CD4-positive, alpha-beta T cell (primary cell): ENCODE data around the gene HIF1AN. TPM values are rescaled to one million over a fixed set of nuclear protein-coding genes. Genes with fewer than 3 reads are reported as not detected.

ENCODE experiments used
- ATAC-seq: fragments of 200-7000 bp; cut with Tn5 transposase; one replicate; pipeline ENCODE4 v1.10.0; 2022; ENCODE audit warnings: mild to moderate bottlenecking; ENCODE audit not compliant: poor library complexity
- CTCF ChIA-PET: fragments of 350-600 bp; sonication (Branson Sonifier 250); formaldehyde crosslinking; loops from one replicate; lab custom pipeline; 2021; ENCODE audit warnings: antibody characterized with exemption, inconsistent platforms; lab: Charles Lee
- POLR2A ChIA-PET: fragments of 350-600 bp; sonication (Branson Sonifier 250); formaldehyde crosslinking; loops from one replicate; lab custom pipeline; 2021; ENCODE audit warnings: antibody characterized with exemption, inconsistent platforms; lab: Charles Lee
- DNase-seq, 14 experiments: peaks; one replicate each; pipeline ENCODE4 v3.0.0-alpha.2; 2013 to 2020; ENCODE audit warnings: mixed read lengths in 2 of 14
- H3K27ac ChIP-seq, 2 donors: one replicate each; pipeline versions ENCODE4 v1.5.1 to v1.7.0; 2013; ENCODE audit warnings: low read length in 2 of 2, low read depth in 1 of 2, mild to moderate bottlenecking in 1 of 2
- H3K27me3 ChIP-seq, 2 experiments: 1 replicate in 1 of 2; 2 replicates in 1 of 2; pipeline versions ENCODE4 v1.6.1 to v1.7.0; 2013; ENCODE audit warnings: low read length in 2 of 2, control low read depth in 1 of 2, mild to moderate bottlenecking in 1 of 2, moderate library complexity in 1 of 2; ENCODE audit not compliant: insufficient read depth in 2 of 2, control insufficient read depth in 1 of 2
- H3K36me3 ChIP-seq: one replicate; pipeline ENCODE4 v1.6.1; 2013; ENCODE audit warnings: low read length, control low read depth; ENCODE audit not compliant: insufficient read depth
- H3K4me1 ChIP-seq: one replicate; pipeline ENCODE4 v1.6.1; 2013; ENCODE audit warnings: low read length, control low read depth; ENCODE audit not compliant: insufficient read depth
- H3K4me3 ChIP-seq: one replicate; pipeline ENCODE4 v1.5.1; 2013; ENCODE audit warnings: mild to moderate bottlenecking, low read length, moderate library complexity
- H3K9me3 ChIP-seq, 2 experiments: 1 replicate in 1 of 2; 2 replicates in 1 of 2; pipeline versions ENCODE4 v1.6.1 to v1.7.0; 2013; ENCODE audit warnings: low read length in 2 of 2, mild to moderate bottlenecking in 2 of 2, control low read depth in 1 of 2, moderate library complexity in 1 of 2; ENCODE audit not compliant: control insufficient read depth in 1 of 2, insufficient read depth in 1 of 2
- H3K27ac Mint-ChIP-seq: one replicate; pipeline ENCODE4 v1.8.0; 2020; ENCODE audit warnings: mixed read lengths
- H3K27me3 Mint-ChIP-seq: one replicate; pipeline ENCODE4 v1.8.0; 2021; ENCODE audit warnings: mixed read lengths
- H3K36me3 Mint-ChIP-seq: one replicate; pipeline ENCODE4 v1.8.0; 2021; ENCODE audit warnings: low read depth, mixed read lengths
- H3K4me1 Mint-ChIP-seq: one replicate; pipeline ENCODE4 v1.8.0; 2021; ENCODE audit warnings: low read depth, mixed read lengths
- H3K4me3 Mint-ChIP-seq: one replicate; pipeline ENCODE4 v1.8.0; 2020; ENCODE audit warnings: mild to moderate bottlenecking, mixed read lengths
- H3K9me3 Mint-ChIP-seq: one replicate; pipeline ENCODE4 v1.8.0; 2020; ENCODE audit warnings: mixed read lengths
- intact Hi-C, 2 experiments: fragments of 100-400 bp; cut with DNase I in 1 of 2; cut with micrococcal nuclease in 1 of 2; formaldehyde crosslinking; loops; one replicate each; pipeline versions ENCODE4 v1.15.1 to v1.9.0; 2023 to 2025; cut with DNase I, micrococcal nuclease
- total RNA-seq, 174 experiments: library from RNA in 2 of 174; stranded (reverse) in 2 of 174; gene quantifications; one replicate each; pipeline ENCODE4 v1.2.3 and lab custom pipeline; 2021 to 2026
- TF ChIP-seq, protein P1 (sequence below): fragments of 200-600 bp; IDR thresholded peaks from one replicate; pipeline ENCODE4 v1.8.0; 2022; ENCODE audit warnings: antibody characterized with exemption, mild to moderate bottlenecking

The HIF1AN gene
- total RNA-seq, 2 experiments from 2014 or later = 29.7 to 30.5 TPM

GRCh38 chr10:100535338-100535714, 417 bp upstream of the HIF1AN start:
- no peaks in the 10 kb centered on the region for H3K9me3 ChIP-seq
- H3K4me3 Mint-ChIP-seq = no peak overlapping the region
- H3K27me3 ChIP-seq = no peaks in the 10 kb centered on the region
- ChIA-PET POLR2A (interaction anchor here (0.9 to 2.1 kb wide), 12 partner anchors 9 to 803 kb away, joined by 3 to 25 read pairs (median 6); partner anchors contain the start of genes COX15 and CUTC), CTCF (interaction anchor here (0.6 to 2.8 kb wide), 18 partner anchors 8 to 507 kb away, joined by 3 to 19 read pairs (median 6); partner anchors contain the start of genes PDZD7, SFXN3 and SLF2)
- no peaks in the 10 kb centered on the region for H3K9me3 Mint-ChIP-seq
- DNase-seq = no peak
- H3K4me1 ChIP-seq = peaks cover 20% of the 10 kb centered on the region
- TF ChIP-seq, protein P1, sequence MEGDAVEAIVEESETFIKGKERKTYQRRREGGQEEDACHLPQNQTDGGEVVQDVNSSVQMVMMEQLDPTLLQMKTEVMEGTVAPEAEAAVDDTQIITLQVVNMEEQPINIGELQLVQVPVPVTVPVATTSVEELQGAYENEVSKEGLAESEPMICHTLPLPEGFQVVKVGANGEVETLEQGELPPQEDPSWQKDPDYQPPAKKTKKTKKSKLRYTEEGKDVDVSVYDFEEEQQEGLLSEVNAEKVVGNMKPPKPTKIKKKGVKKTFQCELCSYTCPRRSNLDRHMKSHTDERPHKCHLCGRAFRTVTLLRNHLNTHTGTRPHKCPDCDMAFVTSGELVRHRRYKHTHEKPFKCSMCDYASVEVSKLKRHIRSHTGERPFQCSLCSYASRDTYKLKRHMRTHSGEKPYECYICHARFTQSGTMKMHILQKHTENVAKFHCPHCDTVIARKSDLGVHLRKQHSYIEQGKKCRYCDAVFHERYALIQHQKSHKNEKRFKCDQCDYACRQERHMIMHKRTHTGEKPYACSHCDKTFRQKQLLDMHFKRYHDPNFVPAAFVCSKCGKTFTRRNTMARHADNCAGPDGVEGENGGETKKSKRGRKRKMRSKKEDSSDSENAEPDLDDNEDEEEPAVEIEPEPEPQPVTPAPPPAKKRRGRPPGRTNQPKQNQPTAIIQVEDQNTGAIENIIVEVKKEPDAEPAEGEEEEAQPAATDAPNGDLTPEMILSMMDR = no peak
- H3K27ac ChIP-seq = peak overlapping the region in 1 of 2 donors; percentile 67
- H3K4me1 Mint-ChIP-seq = peaks cover 8% of the 10 kb centered on the region
- peaks cover 23% of the 10 kb centered on the region for H3K36me3 Mint-ChIP-seq
- peak overlapping the region; percentile 77 for H3K4me3 ChIP-seq
- peaks cover 26% of the 10 kb centered on the region for H3K36me3 ChIP-seq
- peak; percentile 8 for ATAC-seq
- intact Hi-C loops = loop anchor here (2.0 to 10.0 kb wide), 5 partner anchors 25 to 1052 kb away; partner anchors contain the start of genes BTRC (in 1 of the 2), CHUK (in 1 of the 2), DPCD (in 1 of the 2) and MRPL43 (in 1 of the 2)
- no peak overlapping the region for H3K27ac Mint-ChIP-seq
- H3K27me3 Mint-ChIP-seq = no peaks in the 10 kb centered on the region

DNA sequence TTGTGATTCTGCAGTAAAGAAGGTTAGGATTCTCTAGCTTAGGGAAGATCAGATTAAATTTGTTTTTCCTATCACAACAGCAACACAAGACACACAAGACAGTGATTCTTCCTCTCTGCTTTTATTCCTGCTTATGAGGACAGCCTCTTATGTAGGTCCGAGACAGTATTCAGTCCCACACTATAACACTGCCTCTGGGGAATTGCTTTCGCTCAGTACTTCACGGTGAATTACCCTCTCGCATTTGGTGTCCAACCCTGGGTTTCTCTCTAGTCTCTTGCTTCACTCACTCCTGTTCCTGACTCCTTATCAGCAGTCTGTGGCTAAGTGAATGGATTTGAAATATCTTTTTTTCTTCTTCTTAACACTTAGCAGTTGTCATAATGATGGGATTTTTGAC, 1.7 kb downstream of the HIF1AN start:
- peaks cover 12% of the 10 kb centered on the region for H3K4me1 Mint-ChIP-seq
- ATAC-seq (no peak), DNase-seq (no peak)
- peak overlapping the region; percentile 26 for H3K27ac Mint-ChIP-seq
- H3K9me3 Mint-ChIP-seq = no peaks in the 10 kb centered on the region
- H3K36me3 Mint-ChIP-seq = peaks cover 44% of the 10 kb centered on the region
- CTCF ChIA-PET = interaction anchor here (2.4 kb wide), 1 partner anchor 19 kb away, joined by 17 read pairs; no protein-coding TSS in a partner anchor
- H3K4me3 ChIP-seq = no peak overlapping the region
- no peaks in the 10 kb centered on the region for H3K9me3 ChIP-seq
- no peaks in the 10 kb centered on the region for H3K27me3 ChIP-seq
- POLR2A ChIA-PET = interaction anchor here (1.1 kb wide), 1 partner anchor 19 kb away, joined by 3 read pairs; no protein-coding TSS in a partner anchor
- peaks cover 43% of the 10 kb centered on the region for H3K36me3 ChIP-seq
- no peaks in the 10 kb centered on the region for H3K27me3 Mint-ChIP-seq
- intact Hi-C loops = loop anchor here in 1 of 2 experiments (5.0 to 10.0 kb wide), 4 partner anchors 310 to 1050 kb away; partner anchors contain the start of genes BTRC, CHUK, DPCD and MRPL43
- TF ChIP-seq, protein P1 = no peak
- H3K27ac ChIP-seq = no peak overlapping the region
- H3K4me1 ChIP-seq = peaks cover 20% of the 10 kb centered on the region
- H3K4me3 Mint-ChIP-seq = no peak overlapping the region

DNA sequence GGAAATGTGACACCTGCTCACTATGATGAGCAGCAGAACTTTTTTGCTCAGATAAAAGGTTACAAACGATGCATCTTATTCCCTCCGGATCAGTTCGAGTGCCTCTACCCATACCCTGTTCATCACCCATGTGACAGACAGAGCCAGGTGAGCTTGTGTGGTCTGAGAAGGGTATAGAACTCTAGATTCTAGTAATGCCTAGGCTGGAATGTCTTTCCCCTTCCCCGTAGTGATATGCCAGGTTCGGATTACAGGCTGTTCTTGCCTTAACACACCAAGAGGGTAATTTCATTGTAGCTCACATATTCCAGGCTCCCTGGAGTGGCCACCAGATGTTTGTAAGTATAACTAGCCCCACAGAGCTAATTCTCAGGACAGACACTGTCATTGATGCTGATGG, 9.2 kb downstream of the HIF1AN start:
- Mint-ChIP-seq H3K27me3 (no peaks in the 10 kb centered on the region), H3K4me3 (no peak overlapping the region), H3K4me1 (peaks cover 8% of the 10 kb centered on the region), H3K9me3 (no peaks in the 10 kb centered on the region), H3K36me3 (peaks cover 98% of the 10 kb centered on the region), H3K27ac (no peak overlapping the region)
- DNase-seq (no peak), ATAC-seq (no peak)
- Histone ChIP-seq H3K9me3 (no peaks in the 10 kb centered on the region), H3K4me1 (no peaks in the 10 kb centered on the region), H3K27me3 (no peaks in the 10 kb centered on the region), H3K36me3 (peaks cover 90% of the 10 kb centered on the region), H3K4me3 (no peak overlapping the region), H3K27ac (no peak overlapping the region)
- ChIA-PET CTCF (interaction anchor here (1.1 to 2.3 kb wide), 3 partner anchors 9 to 26 kb away, joined by 3 to 11 read pairs (median 3); partner anchors contain the start of gene HIF1AN), POLR2A (no interaction called here)
- TF ChIP-seq, protein P1 = no peak
- intact Hi-C loops = no loop called here
